Hepatocyte (in vitro differentiated cells): ENCODE measurements around the gene RUNX1. TPM values are rescaled to one million over a fixed set of nuclear protein-coding genes. Genes with fewer than 3 reads are reported as not detected.

Source experiments
- DNase-seq: peaks from one replicate; pipeline ENCODE4 v3.0.0-alpha.2; 2016; ENCODE audit warnings: low spot score
- H2AFZ ChIP-seq: fragments of 200-600 bp; sonication (generic); 2 replicates; pipeline ENCODE4 v1.6.0; 2016; ENCODE audit warnings: antibody characterized with exemption, mild to moderate bottlenecking
- H3K27ac ChIP-seq: fragments of 200-600 bp; sonication (generic); 2 replicates; pipeline ENCODE4 v1.5.1; 2016; ENCODE audit warnings: mild to moderate bottlenecking
- H3K27me3 ChIP-seq: fragments of 200-600 bp; sonication (generic); 2 replicates; pipeline ENCODE4 v1.6.1; 2016
- H3K36me3 ChIP-seq: fragments of 200-600 bp; sonication (generic); replicated peaks from 2 replicates; pipeline ENCODE4 v1.5.1; 2016; ENCODE audit warnings: low read depth; ENCODE audit not compliant: insufficient read depth
- H3K4me1 ChIP-seq: fragments of 200-600 bp; sonication (generic); 2 replicates; pipeline ENCODE4 v1.5.1; 2016; ENCODE audit warnings: mild to moderate bottlenecking, moderate library complexity; ENCODE audit not compliant: insufficient read depth
- H3K4me2 ChIP-seq: fragments of 200-600 bp; sonication (generic); 2 replicates; pipeline ENCODE4 v1.6.0; 2016
- H3K4me3 ChIP-seq: fragments of 200-600 bp; sonication (generic); 2 replicates; pipeline ENCODE4 v1.5.1; 2016; ENCODE audit warnings: mild to moderate bottlenecking
- H3K79me2 ChIP-seq: fragments of 200-600 bp; sonication (generic); 2 replicates; pipeline ENCODE4 v1.6.0; 2017; ENCODE audit warnings: mild to moderate bottlenecking
- H3K9me2 ChIP-seq: fragments of 200-600 bp; sonication (generic); replicated peaks from 2 replicates; pipeline ENCODE4 v1.6.0; 2017; ENCODE audit warnings: mild to moderate bottlenecking; ENCODE audit not compliant: insufficient read depth
- H3K9me3 ChIP-seq: fragments of 200-600 bp; sonication (generic); 2 replicates; pipeline ENCODE4 v1.5.1; 2016; ENCODE audit warnings: low read depth, mild to moderate bottlenecking
- H4K20me1 ChIP-seq: fragments of 200-600 bp; sonication (generic); 2 replicates; pipeline ENCODE4 v1.6.0; 2016; ENCODE audit warnings: mild to moderate bottlenecking; ENCODE audit not compliant: insufficient read depth, poor library complexity, severe bottlenecking
- CTCF ChIP-seq: fragments of 200-600 bp; sonication (generic); IDR thresholded peaks from 2 replicates; pipeline ENCODE4 v1.5.1; 2016; ENCODE audit warnings: antibody characterized with exemption, mild to moderate bottlenecking; ENCODE audit not compliant: poor library complexity
- EZH2 ChIP-seq: fragments of 200-600 bp; sonication (generic); IDR thresholded peaks from 2 replicates; pipeline ENCODE4 v1.6.1; 2016; ENCODE audit warnings: antibody characterized with exemption, mild to moderate bottlenecking, borderline replicate concordance
- EZH2phosphoT487 ChIP-seq: fragments of 200-600 bp; sonication (generic); IDR thresholded peaks from one replicate; pipeline ENCODE4 v1.6.1; 2018; ENCODE audit warnings: antibody characterized with exemption, mild to moderate bottlenecking, low read depth, moderate library complexity; ENCODE audit not compliant: unreplicated experiment, severe bottlenecking
- WGBS: methylation state at CpG from one replicate; pipeline ENCODE4 v1.1.6; 2016; ENCODE audit warnings: low lambda C conversion rate; ENCODE audit errors: missing lambda C conversion rate; 5-methylcytosine and 5-hydroxymethylcytosine counted together
- polyA plus RNA-seq: library from polyadenylated mRNA; unstranded; fragments of >200 nt; fragmentation: Nextera tagmentation; extraction: Ambion mirVana; gene quantifications from 2 replicates; pipeline ENCODE4 v1.2.1, GENCODE V29; 2016
- total RNA-seq: library from RNA; depleted of rRNA; stranded (reverse); fragments of >200 nt; gene quantifications from 2 replicates; pipeline ENCODE4 v1.2.3, GENCODE V29; 2014

The RUNX1 gene
- total RNA-seq (10.9 and 16.7 TPM in 2 replicates), polyA plus RNA-seq (8.5 and 14.4 TPM in 2 replicates)

GRCh38 chr21:35048706-35049617 lies at the start of gene RUNX1:
RUNX1 (minus strand) TSS chr21:35049302.
- Histone ChIP-seq H3K27ac (peak within 1 kb of the TSS; percentile 57), H2AFZ (no peak within 1 kb of the TSS), H3K27me3 (no peaks in the 10 kb centered on the region), H3K4me3 (no peak within 1 kb of the TSS), H3K36me3 (no peaks in the 10 kb centered on the region), H4K20me1 (no peaks in the 10 kb centered on the region), H3K9me2 (no peaks in the 10 kb centered on the region), H3K4me2 (peak within 1 kb of the TSS; percentile 65), H3K9me3 (no peaks in the 10 kb centered on the region), H3K79me2 (no peaks in the 10 kb centered on the region), H3K4me1 (peaks cover 30% of the 10 kb centered on the region)
- TF ChIP-seq EZH2 (no peak), EZH2phosphoT487 (no peak), CTCF (no peak)
- DNase-seq: no peak
- 89% methylated on average over 14 of the region's 14 CpGs for WGBS

- Histone ChIP-seq H3K4me1 (no peaks in the 10 kb centered on the region), H4K20me1 (no peaks in the 10 kb centered on the region), H3K36me3 (no peaks in the 10 kb centered on the region), H3K9me3 (no peaks in the 10 kb centered on the region), H3K27me3 (no peaks in the 10 kb centered on the region), H3K27ac (no peak overlapping the region), H3K4me3 (no peak overlapping the region), H3K4me2 (no peak overlapping the region), H2AFZ (no peak overlapping the region), H3K79me2 (no peaks in the 10 kb centered on the region), H3K9me2 (no peaks in the 10 kb centered on the region)
- WGBS: 72% methylated on average over 4 of the region's 4 CpGs
- no peak for DNase-seq
- no peak for TF ChIP-seq CTCF
- no peak for TF ChIP-seq EZH2phosphoT487
- no peak for TF ChIP-seq EZH2
Measured at GRCh38 chr21:35097525-35097924, 48.4 kb upstream of the RUNX1 start.

GRCh38 chr21:35096959-35097358 lies 47.9 kb upstream of the RUNX1 start:
- no peaks in the 10 kb centered on the region for H3K9me2 ChIP-seq
- H3K4me2 ChIP-seq: no peak overlapping the region
- H3K4me1 ChIP-seq: no peaks in the 10 kb centered on the region
- no peak overlapping the region for H3K4me3 ChIP-seq
- H3K36me3 ChIP-seq: no peaks in the 10 kb centered on the region
- DNase-seq: no peak
- no peaks in the 10 kb centered on the region for H3K27me3 ChIP-seq
- no peak overlapping the region for H3K27ac ChIP-seq
- H3K79me2 ChIP-seq: no peaks in the 10 kb centered on the region
- no peak overlapping the region for H2AFZ ChIP-seq
- TF ChIP-seq EZH2 (no peak), EZH2phosphoT487 (no peak), CTCF (no peak)
- no peaks in the 10 kb centered on the region for H4K20me1 ChIP-seq
- no peaks in the 10 kb centered on the region for H3K9me3 ChIP-seq
